CD4-positive, alpha-beta T cell treated with Interleukin-6 for 4 hours (primary cell): ENCODE data around the gene CLDN2.

Experiments
- DNase-seq: peaks from one replicate; pipeline ENCODE4 v3.0.0-alpha.2; 2020; ENCODE audit warnings: mixed read lengths

Gene CLDN2

DNA sequence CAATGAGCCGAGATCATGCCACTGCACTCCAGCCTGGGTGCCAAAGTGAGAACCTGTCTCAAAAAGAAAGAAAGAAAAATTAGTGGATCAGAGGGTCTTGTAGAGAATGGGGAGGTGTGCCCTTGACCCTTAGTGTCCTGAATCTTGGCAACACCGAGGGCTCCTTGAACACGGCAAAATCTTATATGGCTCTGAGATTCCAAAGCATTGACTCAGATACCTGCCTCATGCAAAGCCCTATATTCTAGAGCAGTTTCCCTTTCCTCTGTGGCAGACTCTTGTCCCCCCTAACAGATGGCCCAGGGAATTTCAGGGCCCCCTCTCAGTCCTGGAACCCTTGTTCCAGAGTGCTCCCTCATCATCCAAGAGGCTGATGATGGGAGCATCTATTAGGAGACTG lies 6.8 kb downstream of the CLDN2 start:
- DNase-seq = no peak

GRCh38 chrX:106927700-106928099 lies 7.5 kb downstream of the CLDN2 start:
- no peak for DNase-seq

DNA sequence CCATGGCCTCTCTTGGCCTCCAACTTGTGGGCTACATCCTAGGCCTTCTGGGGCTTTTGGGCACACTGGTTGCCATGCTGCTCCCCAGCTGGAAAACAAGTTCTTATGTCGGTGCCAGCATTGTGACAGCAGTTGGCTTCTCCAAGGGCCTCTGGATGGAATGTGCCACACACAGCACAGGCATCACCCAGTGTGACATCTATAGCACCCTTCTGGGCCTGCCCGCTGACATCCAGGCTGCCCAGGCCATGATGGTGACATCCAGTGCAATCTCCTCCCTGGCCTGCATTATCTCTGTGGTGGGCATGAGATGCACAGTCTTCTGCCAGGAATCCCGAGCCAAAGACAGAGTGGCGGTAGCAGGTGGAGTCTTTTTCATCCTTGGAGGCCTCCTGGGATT lies 8.0 kb downstream of the CLDN2 start:
- no peak for DNase-seq

GRCh38 chrX:106931831-106932491 lies 11.8 kb downstream of the CLDN2 start:
- DNase-seq = no peak

- no peak for DNase-seq
These were observed 12.3 kb downstream of the CLDN2 start for GRCh38 chrX:106932492-106932923.

DNA sequence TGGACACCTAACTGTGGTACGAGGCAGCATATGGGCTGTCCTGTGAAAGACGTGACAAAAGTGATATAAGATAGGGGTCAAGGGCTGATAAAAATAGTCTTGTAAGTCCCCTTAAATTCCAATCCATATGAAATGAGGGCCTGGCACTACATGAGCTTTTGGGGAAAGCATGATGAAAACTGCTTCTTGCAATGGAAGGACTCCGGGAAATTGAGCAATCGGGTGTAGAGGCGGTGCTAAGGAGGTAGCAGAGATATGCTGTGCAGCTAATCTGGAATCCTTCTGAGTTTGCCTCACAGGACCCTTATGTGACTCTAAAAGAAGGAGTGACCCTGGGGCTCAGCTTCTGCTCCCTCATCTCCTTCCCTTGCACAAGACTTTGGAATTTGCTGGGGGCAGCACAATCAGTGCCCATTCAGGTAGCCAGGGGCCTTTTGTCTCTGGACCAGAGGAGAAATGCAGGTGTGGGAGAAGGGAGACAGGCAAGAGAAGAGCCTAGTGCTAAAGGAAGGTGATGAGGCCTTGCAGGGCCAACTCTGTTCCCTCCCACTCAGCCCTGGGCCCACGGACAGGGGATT lies 12.8 kb downstream of the CLDN2 start:
- DNase-seq = no peak

GRCh38 chrX:106933538-106933961 lies 13.3 kb downstream of the CLDN2 start:
- no peak for DNase-seq

GRCh38 chrX:106935175-106935574 lies 15.0 kb downstream of the CLDN2 start:
- DNase-seq = no peak

- no peak for DNase-seq
These were observed 16.0 kb downstream of the CLDN2 start for GRCh38 chrX:106936246-106936645.

GRCh38 chrX:106939566-106939965 lies 19.4 kb downstream of the CLDN2 start:
- DNase-seq = no peak

GRCh38 chrX:106940068-106940467 lies 19.9 kb downstream of the CLDN2 start:
- DNase-seq = no peak

DNA sequence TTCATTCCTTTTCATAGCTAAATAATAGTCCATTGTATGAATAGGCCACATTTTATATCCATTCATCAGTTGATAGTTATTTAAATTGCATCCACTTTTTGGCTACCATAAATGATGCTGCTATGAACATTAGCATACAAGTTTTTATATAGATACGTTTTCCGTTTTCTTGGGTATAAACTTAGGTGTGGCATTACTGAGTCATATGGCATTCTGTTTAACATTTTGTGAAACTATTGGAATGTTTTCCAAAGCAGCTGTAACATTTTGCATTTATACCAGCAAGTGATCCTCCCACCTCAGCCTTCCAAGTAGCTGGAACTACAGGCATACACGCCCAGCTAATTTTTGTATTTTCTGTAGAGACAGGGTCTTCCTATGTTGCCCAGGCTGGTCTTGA lies 26.3 kb downstream of the CLDN2 start:
- DNase-seq = no peak

DNA sequence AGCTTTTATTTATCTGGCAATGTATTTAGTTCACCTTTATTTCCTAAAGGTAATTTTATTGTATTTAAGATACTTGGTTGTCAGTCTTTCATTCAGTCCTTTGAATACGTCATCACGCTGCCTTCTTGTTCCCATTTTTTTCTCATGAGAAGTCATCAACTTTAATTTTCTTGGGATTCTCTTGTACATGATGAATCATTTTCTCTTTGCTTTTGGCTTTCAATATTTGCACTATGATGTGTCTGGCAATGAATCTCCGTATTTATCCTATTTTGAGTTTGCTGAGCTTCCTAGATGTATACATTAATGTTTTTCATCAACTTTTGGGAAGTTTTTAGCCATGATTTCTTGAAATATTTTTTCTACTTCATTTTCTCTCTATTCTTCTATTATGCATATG lies 28.4 kb downstream of the CLDN2 start:
- DNase-seq = no peak

GRCh38 chrX:106949366-106949765 lies 29.2 kb downstream of the CLDN2 start:
- DNase-seq = no peak

GRCh38 chrX:106950381-106950780 lies 30.2 kb downstream of the CLDN2 start:
- no peak for DNase-seq

GRCh38 chrX:106951230-106951629 lies 31.0 kb downstream of the CLDN2 start:
- DNase-seq = no peak

GRCh38 chrX:106952089-106952488 lies 31.9 kb downstream of the CLDN2 start:
- DNase-seq = no peak

GRCh38 chrX:106952538-106952937 lies 32.3 kb downstream of the CLDN2 start:
- no peak for DNase-seq

DNA sequence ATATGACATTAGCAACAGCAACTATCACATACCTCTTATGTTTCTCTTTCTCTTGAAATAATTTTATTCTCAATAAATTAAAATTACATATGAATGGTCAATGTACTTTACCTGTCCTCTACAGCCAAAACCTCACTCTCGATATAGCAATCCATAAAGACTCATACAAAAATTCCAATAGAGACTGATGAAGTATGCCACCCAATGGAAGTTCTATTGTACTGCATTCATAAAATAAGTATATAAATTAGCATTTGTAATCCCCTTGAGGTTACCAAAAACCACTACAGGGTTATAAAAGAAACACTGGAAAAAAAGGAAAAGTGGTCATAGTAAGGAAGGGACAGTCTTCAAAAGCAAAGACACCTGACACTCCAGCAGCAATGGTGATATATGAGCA lies 32.8 kb downstream of the CLDN2 start:
- no peak for DNase-seq

DNA sequence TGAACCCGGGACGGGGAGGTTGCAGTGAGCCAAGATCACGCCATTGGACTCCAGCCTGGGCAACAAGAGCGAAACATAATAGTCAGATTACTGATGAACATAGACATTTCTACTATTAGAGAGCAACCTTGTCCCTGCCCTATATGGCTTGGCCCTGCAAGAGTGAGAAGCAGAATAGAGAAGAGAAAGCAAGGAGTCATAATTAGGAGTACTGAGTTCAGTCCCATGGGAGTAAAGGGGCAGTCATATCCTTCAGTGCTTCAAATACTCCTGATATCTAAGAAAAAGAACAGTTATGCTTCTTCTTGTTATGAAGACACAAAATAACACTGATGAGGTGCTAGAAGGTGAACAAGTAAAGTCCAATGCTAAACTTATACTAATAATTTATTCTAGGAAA lies 33.8 kb downstream of the CLDN2 start:
- no peak for DNase-seq

DNA sequence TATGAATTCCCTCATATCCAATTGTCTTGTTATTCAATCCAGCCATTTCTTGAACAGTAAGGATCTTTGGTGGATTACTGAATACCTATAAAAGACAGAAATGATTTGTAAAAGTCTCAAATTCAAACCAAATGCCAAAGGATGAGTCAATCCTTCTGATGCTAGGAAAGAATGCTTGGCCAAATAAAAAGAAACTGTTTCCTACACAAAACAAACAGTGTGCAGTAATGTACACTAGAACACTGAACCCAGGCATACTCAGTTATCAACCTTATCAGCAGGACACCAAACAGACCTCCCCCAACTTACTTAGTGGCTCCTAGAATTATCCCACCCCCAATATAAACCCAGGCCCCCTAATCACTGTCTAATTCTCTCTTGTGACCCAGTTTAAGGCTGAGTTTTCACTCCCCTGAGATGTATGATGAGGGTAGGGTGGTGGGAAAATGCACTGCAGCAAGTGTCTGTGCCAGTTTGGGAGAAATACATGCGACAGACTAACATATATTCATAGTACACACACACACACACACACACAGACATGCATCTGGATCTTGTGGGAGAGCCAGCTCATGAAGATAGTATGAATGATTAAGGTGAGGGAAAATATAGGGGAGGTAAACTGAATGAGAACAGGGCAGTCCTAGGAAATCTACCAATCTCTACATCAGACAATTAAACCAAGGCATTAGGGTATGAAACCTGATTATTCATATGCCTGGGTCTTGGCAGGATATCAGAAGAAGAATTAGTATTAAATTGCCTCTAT lies 35.0 kb downstream of the CLDN2 start:
- no peak for DNase-seq

- DNase-seq = no peak
These were observed 37.7 kb downstream of the CLDN2 start for GRCh38 chrX:106957856-106958255.

DNA sequence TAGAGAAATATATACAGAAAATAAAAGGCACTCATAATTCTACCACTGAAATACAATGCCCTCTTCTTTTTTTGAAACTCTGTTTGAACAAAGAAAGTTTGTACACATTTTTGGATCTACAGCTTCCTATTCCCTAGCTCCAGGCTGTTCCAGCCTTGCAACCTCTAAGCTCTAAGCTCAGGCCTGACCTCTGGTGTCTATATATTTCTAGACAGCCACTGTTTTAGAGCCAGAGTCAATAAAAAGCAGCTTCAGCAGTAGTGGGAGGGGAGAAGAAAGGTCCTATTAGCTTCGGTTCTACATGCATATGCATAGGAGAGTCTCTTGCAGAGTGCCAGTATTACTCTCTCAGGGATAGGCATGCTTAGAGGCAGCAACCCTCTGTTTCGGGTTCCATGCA lies 39.7 kb downstream of the CLDN2 start:
- no peak for DNase-seq

GRCh38 chrX:106963111-106963510 lies 42.9 kb downstream of the CLDN2 start:
- no peak for DNase-seq
